GM19099 (cell line): ENCODE results near the gene FBN2.

ENCODE experiments used
- POLR2A ChIP-seq: IDR thresholded peaks from 3 replicates; pipeline ENCODE4 v1.6.1; 2011; ENCODE audit warnings: low read depth; ENCODE audit not compliant: insufficient read length; ENCODE audit errors: extremely low read depth

The FBN2 gene

DNA sequence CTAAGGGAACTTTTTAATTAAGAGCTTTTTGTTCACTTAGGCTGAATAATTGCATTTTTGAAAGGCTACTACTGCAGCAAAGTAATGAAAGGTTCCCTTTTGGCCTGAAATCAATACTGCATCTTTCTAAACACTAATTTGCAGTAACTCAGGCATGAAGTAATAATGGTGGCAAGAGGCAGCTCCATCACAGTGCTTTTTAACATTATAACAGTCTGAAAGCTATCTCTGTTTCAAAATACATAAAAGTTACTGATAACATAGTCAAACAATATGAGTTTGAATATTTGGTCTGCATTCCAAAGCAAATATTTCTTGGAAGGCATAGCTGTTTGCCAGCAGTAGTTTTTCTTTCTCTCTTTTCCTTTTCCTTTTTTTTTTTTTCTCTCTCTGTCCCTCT lies 113.4 kb downstream of the FBN2 start:
- no peak for TF ChIP-seq POLR2A

DNA sequence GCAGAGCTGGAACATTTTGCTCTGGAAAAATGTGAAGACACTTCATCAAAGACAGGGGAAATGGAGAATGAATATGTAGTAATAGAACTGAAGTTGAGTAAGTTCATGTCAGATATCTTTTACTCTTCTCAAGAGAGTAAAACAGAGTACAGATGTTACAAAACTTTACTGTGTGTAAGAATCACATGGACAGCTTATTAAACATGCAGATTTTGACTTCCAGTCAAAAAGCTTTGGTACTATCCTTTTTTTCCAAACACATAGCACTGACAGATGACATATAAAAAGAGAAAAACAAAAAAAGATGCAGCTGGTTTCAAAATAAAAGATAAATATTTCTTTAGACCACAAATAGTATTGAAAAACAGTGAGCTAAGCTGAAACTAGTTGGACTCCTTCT lies 115.4 kb downstream of the FBN2 start:
- TF ChIP-seq POLR2A = no peak

DNA sequence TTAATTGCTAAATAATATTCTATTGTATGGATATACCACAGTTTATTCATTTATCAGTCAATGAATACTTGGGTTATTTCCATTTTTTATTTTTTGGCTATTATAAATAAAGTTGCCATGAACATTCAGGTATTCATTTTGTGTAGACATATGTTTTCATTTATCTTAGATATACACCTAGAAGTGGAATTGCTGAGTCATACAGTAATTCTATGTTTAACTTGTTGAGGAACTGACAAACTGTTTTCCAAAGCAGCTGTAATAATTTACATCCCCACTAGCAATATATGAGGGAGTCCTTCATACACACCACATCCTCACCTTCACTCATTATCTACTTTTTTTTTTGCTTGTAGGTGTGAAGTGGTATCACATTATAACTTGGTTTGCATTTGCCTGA lies 123.6 kb downstream of the FBN2 start:
- TF ChIP-seq POLR2A = no peak

DNA sequence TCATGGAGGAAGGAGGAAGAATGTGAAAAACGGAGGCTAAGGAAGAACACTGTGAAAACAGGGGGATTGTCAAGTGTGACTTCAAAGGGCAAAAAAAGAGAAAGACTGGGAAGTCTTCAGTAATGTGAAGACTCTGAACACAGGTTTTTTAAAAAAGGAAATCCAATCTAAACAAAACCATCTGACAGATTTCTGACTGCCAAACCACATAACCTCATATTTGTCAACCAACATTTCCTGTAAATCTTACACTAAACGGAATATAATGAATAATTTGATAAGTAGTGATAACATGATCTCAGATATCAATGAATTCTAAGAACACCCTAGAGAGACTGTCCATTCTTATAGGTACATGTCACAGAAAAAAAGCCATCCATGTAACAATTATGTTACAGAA lies 124.7 kb downstream of the FBN2 start:
- TF ChIP-seq POLR2A = no peak

DNA sequence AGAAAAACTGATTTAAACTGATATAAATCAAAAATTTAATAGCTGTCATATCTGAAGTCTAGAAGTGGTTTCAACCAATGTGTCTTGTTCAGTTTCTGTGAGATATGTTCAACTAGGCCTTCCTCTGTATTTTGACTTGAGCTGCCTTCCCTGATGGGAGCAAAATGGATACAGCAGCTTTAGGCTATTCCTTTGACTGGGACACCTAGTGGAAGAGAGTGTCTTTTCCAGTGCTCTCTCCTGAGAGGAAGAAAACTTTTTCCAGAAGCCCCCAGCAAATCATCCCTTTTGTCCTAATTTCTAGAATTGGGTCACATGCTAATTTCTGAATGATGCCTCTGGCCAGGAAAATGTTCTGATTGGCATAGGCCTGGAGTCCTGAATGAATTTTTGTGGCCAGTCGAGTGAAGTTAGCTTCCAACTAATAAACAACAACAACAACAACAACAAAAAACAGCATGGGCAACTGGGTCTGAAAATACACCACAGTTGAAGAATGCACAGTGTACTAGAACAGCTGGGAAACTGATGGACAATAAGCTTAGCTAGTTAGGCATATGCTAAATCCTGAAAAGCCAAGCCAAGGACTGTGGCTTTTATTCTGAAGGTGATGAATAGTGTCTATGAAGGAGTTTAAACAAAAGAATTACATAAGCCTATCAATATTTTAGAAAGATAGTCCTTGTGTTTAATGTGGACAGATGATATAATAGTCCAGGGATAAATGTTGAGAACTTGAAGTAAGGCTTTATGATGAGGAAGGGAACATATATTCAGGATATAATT lies 125.7 kb downstream of the FBN2 start:
- no peak for TF ChIP-seq POLR2A

DNA sequence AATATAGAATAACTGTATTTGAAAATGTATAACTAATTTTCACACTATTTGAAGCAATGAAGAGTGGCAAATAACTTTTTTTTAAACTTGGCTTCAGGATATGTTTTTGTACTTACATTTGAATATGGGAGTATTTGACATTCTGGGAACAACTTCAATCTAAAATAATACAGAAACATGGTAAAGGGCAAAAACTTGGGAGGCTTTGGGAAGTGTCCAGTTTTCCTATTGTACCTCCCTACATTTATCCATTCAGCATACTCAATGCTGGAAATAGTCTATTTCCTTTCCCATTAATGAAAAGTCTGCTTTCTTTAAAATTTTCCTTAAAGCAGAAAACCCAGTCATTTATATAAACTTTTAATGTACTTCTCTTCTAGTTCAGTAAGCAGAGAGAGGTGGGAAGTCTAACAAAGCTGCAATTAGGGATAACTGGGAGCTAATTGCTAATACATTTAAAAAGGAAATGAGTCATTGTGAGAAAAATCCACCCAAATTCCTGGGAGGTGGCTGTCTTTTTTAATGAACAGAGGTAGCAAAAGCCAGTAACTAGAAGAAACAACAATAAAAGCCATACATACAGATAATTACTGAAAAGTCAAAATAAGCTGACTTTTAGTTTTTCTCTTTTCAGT lies 128.8 kb downstream of the FBN2 start:
- TF ChIP-seq POLR2A = no peak

DNA sequence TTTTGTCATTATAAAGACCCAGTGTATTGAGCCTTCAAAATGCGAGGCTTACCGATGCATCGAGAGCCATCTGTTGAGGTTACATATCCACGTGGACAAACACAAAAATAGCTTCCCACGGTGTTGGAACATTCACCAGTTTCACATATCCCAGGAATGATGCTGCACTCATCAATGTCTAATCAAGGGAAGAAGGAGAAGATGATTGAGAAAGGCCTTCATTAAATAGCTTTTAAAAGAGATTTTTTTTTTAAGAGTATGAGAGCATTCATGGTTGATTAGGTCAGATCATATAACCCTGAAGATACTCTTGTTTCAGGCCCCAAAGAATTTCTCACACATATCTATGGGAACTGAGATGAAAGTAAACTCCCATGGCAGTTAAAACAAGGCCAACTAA lies 129.4 kb downstream of the FBN2 start:
- TF ChIP-seq POLR2A = no peak

DNA sequence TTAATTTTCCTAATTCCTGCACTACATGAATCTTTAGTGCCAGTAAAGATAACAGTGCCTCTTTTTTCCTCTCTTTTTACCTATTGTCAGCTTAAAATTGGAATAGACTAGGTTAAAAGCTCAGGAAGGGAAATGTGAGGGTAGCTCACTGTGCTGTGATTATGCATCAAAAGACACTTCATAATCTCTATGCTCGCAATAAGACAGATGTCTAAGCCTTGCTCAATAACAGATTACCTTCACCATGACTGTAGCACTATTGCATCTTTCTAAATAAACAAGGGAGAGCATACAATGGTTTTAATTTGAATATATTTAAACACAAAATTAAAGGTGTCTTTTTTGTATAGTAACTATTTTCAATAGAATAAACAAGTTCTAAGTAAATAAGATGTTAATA lies 130.1 kb downstream of the FBN2 start:
- no peak for TF ChIP-seq POLR2A

DNA sequence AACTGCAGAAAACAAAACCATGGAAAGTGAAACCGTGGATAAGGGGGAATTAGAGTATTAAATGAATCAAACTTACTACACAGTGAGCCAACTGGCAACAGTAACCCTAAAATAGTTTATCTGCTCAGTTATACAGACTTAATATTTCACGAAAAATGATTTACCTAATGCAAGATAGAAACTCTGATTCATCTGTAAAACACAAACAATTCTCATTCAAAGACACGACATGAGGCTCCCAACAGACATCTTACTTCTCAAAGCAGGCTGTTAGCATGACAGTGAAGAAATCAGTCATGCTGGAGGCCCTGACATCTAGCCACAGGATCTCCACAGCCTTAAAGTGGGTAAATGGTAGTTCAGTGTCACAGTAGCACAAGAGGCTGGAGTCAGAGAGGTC lies 131.2 kb downstream of the FBN2 start:
- TF ChIP-seq POLR2A = no peak

DNA sequence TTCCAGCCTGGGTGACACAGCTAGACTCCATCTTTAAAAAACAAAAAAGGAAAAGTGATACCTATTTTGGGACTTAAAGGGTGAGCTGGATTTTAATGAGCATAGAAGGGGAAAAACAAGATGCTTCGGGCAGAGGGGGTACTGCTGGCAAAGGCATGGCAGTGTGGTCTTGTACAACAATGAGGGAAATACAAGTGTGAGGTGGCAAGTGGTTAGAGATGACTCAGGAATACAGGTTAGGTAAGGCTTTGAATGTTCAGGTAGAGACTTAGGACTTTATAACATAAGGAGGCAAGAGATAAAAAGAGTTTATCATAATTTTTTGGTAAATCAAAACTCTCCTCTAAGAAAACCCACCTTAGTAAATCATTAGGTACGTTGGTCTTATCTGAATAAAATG lies 132.9 kb downstream of the FBN2 start:
- TF ChIP-seq POLR2A = no peak

DNA sequence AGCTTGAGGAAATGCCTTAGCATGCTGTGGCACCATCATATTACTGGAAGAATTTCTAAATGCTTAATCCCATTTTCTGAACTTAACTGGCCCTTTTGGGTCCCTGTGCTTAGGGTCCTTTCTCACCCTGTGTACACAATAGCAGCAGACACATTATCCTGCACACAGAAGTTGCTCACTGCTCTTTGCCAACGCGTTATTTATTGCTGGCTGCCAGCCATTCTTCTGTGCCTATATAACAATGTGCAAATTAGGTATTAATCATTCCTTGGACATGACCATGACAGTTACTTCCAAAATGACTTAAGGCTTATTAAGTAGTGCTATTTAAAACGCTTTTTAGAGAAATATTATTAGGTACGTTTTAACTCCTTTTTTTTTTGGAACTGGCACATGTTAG lies 134.7 kb downstream of the FBN2 start:
- TF ChIP-seq POLR2A = no peak

DNA sequence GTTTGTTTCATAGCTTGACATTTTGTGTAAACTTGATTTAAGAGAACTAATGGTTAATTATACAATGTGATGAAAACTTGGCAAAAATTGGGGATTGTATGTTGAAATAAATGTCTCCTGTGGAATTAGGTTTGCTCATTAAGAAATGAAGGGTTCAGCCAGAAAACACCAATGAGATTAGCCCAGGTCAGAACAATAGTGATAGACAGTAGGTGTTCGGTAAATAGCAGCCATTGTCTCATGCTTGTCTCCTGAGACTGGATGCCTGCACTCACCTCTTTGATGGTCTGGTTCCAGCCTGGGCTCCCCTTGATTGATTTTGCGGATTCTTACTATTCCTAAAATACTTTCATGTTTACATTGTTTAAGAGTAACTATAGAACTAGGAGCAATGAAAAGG lies 135.5 kb downstream of the FBN2 start:
- no peak for TF ChIP-seq POLR2A

DNA sequence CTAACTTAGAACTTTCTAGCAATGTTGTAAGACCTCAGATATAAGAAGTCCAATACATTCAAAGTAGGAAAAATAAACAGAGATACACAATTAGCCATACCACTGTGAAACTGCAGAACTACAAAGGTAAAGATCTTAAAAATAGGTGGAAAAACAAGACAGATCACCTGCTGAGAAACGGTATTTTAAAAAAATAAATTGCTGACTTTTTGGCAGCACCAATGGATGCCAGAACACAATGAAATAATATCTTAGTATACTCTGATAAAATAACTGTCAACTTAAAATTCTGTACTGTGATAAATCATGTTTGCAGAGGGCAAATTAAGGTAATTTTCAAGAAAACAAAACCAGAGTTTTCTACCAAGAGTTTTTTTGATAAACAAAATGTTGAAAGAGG lies 138.9 kb downstream of the FBN2 start:
- TF ChIP-seq POLR2A = no peak

DNA sequence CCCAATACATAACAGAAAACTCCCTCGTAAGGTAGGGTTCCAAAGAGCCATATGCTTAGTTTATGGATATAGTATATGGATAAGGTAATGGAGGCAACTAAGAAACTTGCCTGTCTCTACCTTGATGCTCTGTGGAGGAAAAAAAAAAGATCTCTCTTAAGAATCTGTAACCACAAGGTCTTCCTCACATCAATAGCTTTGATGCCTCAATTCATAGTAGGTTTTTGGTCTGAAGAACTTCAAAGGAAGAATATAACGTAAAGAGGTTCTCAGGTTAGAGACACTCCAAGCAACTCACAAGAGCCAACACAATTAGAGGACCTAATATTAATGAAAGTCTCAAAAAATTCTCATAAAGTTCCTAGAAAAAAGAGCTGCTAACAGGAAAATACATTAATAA lies 140.2 kb downstream of the FBN2 start:
- TF ChIP-seq POLR2A = no peak

DNA sequence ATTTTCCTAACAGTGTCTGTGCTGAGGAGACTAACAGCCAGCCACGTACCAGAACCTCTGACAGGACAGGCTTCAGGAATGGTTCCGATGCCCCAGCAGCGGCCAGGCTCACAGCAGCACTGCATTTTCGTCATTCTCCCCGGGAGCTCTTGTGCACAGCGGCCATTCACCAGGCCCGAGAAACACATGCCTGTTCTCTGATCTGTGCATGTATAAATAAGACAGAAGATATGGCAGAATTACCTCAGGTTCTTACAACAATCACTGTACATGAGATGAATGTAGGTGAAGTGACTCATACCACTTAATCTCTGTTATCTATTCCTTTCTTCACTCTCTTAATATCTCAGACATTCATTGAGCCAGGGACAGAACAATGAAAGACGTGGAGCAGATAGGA lies 143.0 kb downstream of the FBN2 start:
- TF ChIP-seq POLR2A = no peak

DNA sequence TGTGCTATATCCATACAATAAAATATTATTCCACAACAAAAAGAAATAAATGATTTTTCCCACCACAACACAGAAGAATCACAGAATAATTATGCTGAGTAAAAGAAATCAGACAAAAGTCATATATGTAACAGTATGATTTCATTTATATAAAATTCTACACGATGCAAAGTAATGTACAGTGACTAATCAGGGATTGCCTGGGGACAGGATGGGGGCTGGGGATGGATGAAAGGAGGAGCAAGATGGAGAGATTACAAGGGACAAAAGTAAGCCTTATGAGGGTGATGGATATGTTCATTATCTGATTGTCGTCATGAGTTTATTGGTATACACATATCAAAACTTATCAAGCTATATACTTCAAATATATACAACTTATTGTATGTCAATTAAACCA lies 154.0 kb downstream of the FBN2 start:
- no peak for TF ChIP-seq POLR2A

DNA sequence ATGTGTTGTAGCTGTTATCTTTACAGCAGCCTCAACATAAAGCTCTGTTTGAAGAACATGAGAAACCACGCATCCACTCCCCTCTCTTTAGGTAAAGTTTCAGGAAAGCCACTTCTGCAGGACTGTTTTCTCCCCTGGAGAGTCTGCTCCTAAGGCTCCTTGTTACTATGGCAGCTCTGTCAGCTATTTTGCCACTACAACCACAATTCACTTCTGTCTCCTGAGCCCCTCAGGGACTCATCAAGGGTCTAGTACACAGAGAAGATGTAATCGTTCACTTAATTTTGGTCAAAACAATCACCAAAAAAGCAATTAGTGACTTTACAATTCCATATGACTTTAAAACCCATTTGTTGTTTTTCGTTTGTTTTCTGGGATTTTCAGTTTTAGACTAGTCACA lies 157.7 kb downstream of the FBN2 start:
- no peak for TF ChIP-seq POLR2A
